Activated gamma-delta T cell (primary cell): ENCODE measurements around the gene ARMH4.
"Not testable (repeated sequence)": the region's sequence is repeated elsewhere in the genome, so short reads cannot be mapped to it uniquely, and the experiment has no call there.

Experiments
- DNase-seq: peaks from one replicate; lab custom pipeline; 2025; lab: John Stamatoyannopoulos, UW

The ARMH4 gene

GRCh38 chr14:58145936-58146335, 6.1 kb downstream of the ARMH4 start:
- no peak for DNase-seq

- no peak for DNase-seq
Measured at GRCh38 chr14:58143106-58143505, 8.9 kb downstream of the ARMH4 start.

- DNase-seq, result no peak
Measured at GRCh38 chr14:58141893-58142292, 10.1 kb downstream of the ARMH4 start.

GRCh38 chr14:58138714-58139482, 13.1 kb downstream of the ARMH4 start:
- DNase-seq, result no peak

GRCh38 chr14:58138031-58138713, 13.8 kb downstream of the ARMH4 start:
- DNase-seq, result no peak

- DNase-seq, result no peak
Measured at GRCh38 chr14:58133739-58134138, 18.3 kb downstream of the ARMH4 start.

GRCh38 chr14:58131386-58131785, 20.6 kb downstream of the ARMH4 start:
- no peak for DNase-seq

- no peak for DNase-seq
Measured at GRCh38 chr14:58130116-58130782, 21.8 kb downstream of the ARMH4 start.

GRCh38 chr14:58129208-58129607, 22.8 kb downstream of the ARMH4 start:
- no peak for DNase-seq

- DNase-seq, result no peak
Measured at GRCh38 chr14:58128416-58128815, 23.6 kb downstream of the ARMH4 start.

- not testable (repeated sequence) for DNase-seq
Measured at GRCh38 chr14:58122546-58122945, 29.5 kb downstream of the ARMH4 start.

- DNase-seq, result no peak
Measured at GRCh38 chr14:58121530-58122186, 30.4 kb downstream of the ARMH4 start.

- DNase-seq, result no peak
Measured at GRCh38 chr14:58119381-58119780, 32.6 kb downstream of the ARMH4 start.

- DNase-seq, result no peak
Measured at GRCh38 chr14:58118097-58118815, 33.8 kb downstream of the ARMH4 start.

- no peak for DNase-seq
Measured at GRCh38 chr14:58109744-58110143, 42.3 kb downstream of the ARMH4 start.

- no peak for DNase-seq
Measured at GRCh38 chr14:58108717-58109116, 43.3 kb downstream of the ARMH4 start.

- DNase-seq, result no peak
Measured at GRCh38 chr14:58107947-58108552, 44.0 kb downstream of the ARMH4 start.

GRCh38 chr14:58107041-58107440, 45.0 kb downstream of the ARMH4 start:
- no peak for DNase-seq

- no peak for DNase-seq
Measured at GRCh38 chr14:58106446-58106845, 45.6 kb downstream of the ARMH4 start.

GRCh38 chr14:58104808-58105207, 47.2 kb downstream of the ARMH4 start:
- DNase-seq, result no peak

- no peak for DNase-seq
Measured at GRCh38 chr14:58100735-58101368, 51.2 kb downstream of the ARMH4 start.
